Adrenal gland (tissue), 12 donors: Measurements from ENCODE around the gene HDAC4. TPM values are rescaled to one million over a fixed set of nuclear protein-coding genes. Genes with fewer than 3 reads are reported as not detected.

Experiments used
- DNase-seq, 7 donors: peaks; one replicate each; pipeline ENCODE4 v3.0.0-alpha.2; 2019 to 2020
- H3K27ac ChIP-seq, 5 donors: fragments of 200-600 bp; sonication (generic) in 4 of 5; 1 replicate in 3 of 5; 2 replicates in 2 of 5; pipeline versions ENCODE4 v1.5.1 to v1.8.0; 2016 to 2020; ENCODE audit warnings: mild to moderate bottlenecking in 1 of 5
- H3K27me3 ChIP-seq: fragments of 200-600 bp; 2 replicates; pipeline ENCODE4 v1.8.0; 2021
- H3K36me3 ChIP-seq, 2 donors: fragments of 200-600 bp; replicated peaks in 1 of 2; 1 replicate in 1 of 2; 2 replicates in 1 of 2; pipeline versions ENCODE4 v1.5.1 to v1.8.0; 2018 to 2022
- H3K4me1 ChIP-seq, 2 donors: fragments of 200-600 bp; replicated peaks in 1 of 2; 1 replicate in 1 of 2; 2 replicates in 1 of 2; pipeline versions ENCODE4 v1.5.1 to v1.8.0; 2018 to 2021
- H3K4me3 ChIP-seq, 4 donors: fragments of 200-600 bp; sonication (generic) in 3 of 4; one replicate each; pipeline ENCODE4 v1.5.1; 2016 to 2018
- H3K9me3 ChIP-seq, 3 donors: fragments of 200-600 bp; sonication (generic) in 1 of 3; replicated peaks in 1 of 3; 1 replicate in 2 of 3; 2 replicates in 1 of 3; pipeline versions ENCODE4 v1.5.1 to v1.8.0; 2016 to 2021
- POLR2A ChIP-seq, 2 donors: fragments of 450-650 bp; IDR thresholded peaks; one replicate each; pipeline ENCODE4 v1.6.1; 2017; ENCODE audit warnings: antibody characterized with exemption in 2 of 2, mild to moderate bottlenecking in 2 of 2, moderate library complexity in 1 of 2
- WGBS, 4 donors: extraction: QIAGEN DNeasy Blood & Tissue Kit in 2 of 4; methylation state at CpG; one replicate each; pipeline versions ENCODE4 v1.1.5 to v1.1.7; 2013 to 2017; 5-methylcytosine and 5-hydroxymethylcytosine counted together
- intact Hi-C, 2 donors: fragments of 100-400 bp; cut with DNase I; formaldehyde crosslinking; loops; one replicate each; pipeline versions ENCODE4 v1.14.1 to v1.15.0; 2022 to 2023
- polyA plus RNA-seq, 3 donors: library from polyadenylated mRNA; stranded (reverse); fragments of 200-250 nt in 2 of 3; fragments of 350-450 nt in 1 of 3; fragmentation: Illumina TruSeq in 1 of 3; extraction: RNeasy Lipid Tissue Mini Kit (QIAGEN cat#74804) in 1 of 3; gene quantifications; one replicate each; pipeline ENCODE4 v1.2.3, GENCODE V29; 2013 to 2014
- total RNA-seq, 9 donors: library from RNA; depleted of rRNA in 4 of 9; stranded (reverse); fragments of >200 nt in 4 of 9; fragments of 120-200 nt in 1 of 9; fragmentation: NEBNext Ultra II Directional in 1 of 9; extraction: Animal tissue kit (Norgen Biotek cat#: 25700) in 1 of 9; gene quantifications; one replicate each; pipeline versions ENCODE4 v1.1.0 to v1.2.4, GENCODE V29; 2013 to 2023
- TF ChIP-seq, protein P1 (sequence below), 6 experiments: fragments of 450-650 bp in 4 of 6; fragments of 200-600 bp in 2 of 6; sonication (generic) in 1 of 6; IDR thresholded peaks; 1 replicate in 5 of 6; 2 replicates in 1 of 6; pipeline versions ENCODE4 v1.5.1 to v1.8.0; 2016 to 2021; ENCODE audit warnings: antibody characterized with exemption in 6 of 6, mild to moderate bottlenecking in 2 of 6, moderate library complexity in 1 of 6
- donor health status: healthy with polysubstance abuse.
- donor health status: Bipolar disorder and iron deficiency.
- donor health status: DM: yes; HTN: yes; CAD: no.
- donor health status: DM: no; HTN: no; CAD: no.
- donor health status: DM: no; HTN: no; CAD: no.
- donor health status: DM: yes; HTN: yes; CAD: no.

The HDAC4 gene
- total and polyA plus RNA-seq, 12 donors: 8.3 to 88.9 (median 28.7) TPM

DNA sequence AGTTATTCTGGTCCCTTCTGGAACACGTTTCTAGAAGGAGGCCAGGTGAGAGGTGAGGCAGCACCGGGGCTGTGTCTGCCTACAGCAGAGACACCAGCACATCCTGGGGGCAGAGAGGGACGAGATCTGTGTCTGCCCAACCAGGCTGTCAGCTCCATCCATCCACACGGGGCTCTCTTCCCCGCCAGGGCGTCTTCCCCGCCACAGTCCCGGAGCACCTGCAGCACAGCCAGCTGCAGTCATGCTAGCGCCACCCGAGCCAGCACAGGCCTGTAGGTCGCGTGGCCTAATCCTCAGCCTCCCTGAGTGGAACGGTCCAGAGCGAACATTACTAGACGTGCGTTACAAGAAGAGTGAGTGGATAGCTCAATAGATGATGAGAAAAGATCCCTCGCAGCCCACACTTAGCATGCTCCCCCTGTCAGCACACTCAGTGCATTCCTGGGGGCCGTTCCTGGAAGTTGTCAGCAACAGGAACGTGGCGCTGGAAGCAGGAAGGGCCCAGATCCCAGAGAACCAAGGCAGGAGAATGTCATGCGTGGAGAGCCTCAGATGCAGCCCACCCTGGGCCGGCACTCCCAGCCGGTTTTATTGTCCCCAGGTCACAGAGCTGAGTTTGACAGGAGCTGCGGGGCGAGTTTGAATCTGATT, 374.0 kb downstream of the HDAC4 start:
- Histone ChIP-seq H3K4me1 (no peaks in the 10 kb centered on the region), H3K9me3 (no peaks in the 10 kb centered on the region), H3K27me3 (no peaks in the 10 kb centered on the region), H3K27ac (no peak overlapping the region), H3K4me3 (no peak overlapping the region), H3K36me3 (no peaks in the 10 kb centered on the region)
- 76 to 82% (median 79%) methylated on average over 22 to 25 of the region's 25 CpGs for WGBS, 4 donors
- DNase-seq: no peak
- TF ChIP-seq, protein P1, sequence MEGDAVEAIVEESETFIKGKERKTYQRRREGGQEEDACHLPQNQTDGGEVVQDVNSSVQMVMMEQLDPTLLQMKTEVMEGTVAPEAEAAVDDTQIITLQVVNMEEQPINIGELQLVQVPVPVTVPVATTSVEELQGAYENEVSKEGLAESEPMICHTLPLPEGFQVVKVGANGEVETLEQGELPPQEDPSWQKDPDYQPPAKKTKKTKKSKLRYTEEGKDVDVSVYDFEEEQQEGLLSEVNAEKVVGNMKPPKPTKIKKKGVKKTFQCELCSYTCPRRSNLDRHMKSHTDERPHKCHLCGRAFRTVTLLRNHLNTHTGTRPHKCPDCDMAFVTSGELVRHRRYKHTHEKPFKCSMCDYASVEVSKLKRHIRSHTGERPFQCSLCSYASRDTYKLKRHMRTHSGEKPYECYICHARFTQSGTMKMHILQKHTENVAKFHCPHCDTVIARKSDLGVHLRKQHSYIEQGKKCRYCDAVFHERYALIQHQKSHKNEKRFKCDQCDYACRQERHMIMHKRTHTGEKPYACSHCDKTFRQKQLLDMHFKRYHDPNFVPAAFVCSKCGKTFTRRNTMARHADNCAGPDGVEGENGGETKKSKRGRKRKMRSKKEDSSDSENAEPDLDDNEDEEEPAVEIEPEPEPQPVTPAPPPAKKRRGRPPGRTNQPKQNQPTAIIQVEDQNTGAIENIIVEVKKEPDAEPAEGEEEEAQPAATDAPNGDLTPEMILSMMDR (IDR thresholded peaks at IDR 0.05): no peak
- TF ChIP-seq POLR2A (IDR thresholded peaks at IDR 0.05): no peak
- intact Hi-C loops: no loop called here

- intact Hi-C loops: no loop called here
- no peak overlapping the region for H3K27ac ChIP-seq
- no peak overlapping the region for H3K4me3 ChIP-seq
- TF ChIP-seq, protein P1 (IDR thresholded peaks at IDR 0.05): no peak
- H3K4me1 ChIP-seq: no peaks in the 10 kb centered on the region
- 66 to 72% (median 69%) methylated on average over 7 to 14 of the region's 14 CpGs for WGBS, 4 donors
- no peaks in the 10 kb centered on the region for H3K9me3 ChIP-seq
- no peaks in the 10 kb centered on the region for H3K27me3 ChIP-seq
- H3K36me3 ChIP-seq: no peaks in the 10 kb centered on the region
- no peak for DNase-seq
Measured at GRCh38 chr2:239025951-239026461, 374.8 kb downstream of the HDAC4 start.

- 73 to 78% (median 77%) methylated on average over 8 to 20 of the region's 20 CpGs for WGBS, 4 donors
- Histone ChIP-seq H3K9me3 (no peaks in the 10 kb centered on the region), H3K4me3 (no peak overlapping the region), H3K36me3 (no peaks in the 10 kb centered on the region), H3K27me3 (no peaks in the 10 kb centered on the region), H3K4me1 (no peaks in the 10 kb centered on the region), H3K27ac (no peak overlapping the region)
- TF ChIP-seq POLR2A (IDR thresholded peaks at IDR 0.05): no peak
- TF ChIP-seq, protein P1 (IDR thresholded peaks at IDR 0.05): no peak
- DNase-seq: no peak
- intact Hi-C loops: no loop called here
Measured at GRCh38 chr2:239025096-239025801, 375.6 kb downstream of the HDAC4 start.

DNA sequence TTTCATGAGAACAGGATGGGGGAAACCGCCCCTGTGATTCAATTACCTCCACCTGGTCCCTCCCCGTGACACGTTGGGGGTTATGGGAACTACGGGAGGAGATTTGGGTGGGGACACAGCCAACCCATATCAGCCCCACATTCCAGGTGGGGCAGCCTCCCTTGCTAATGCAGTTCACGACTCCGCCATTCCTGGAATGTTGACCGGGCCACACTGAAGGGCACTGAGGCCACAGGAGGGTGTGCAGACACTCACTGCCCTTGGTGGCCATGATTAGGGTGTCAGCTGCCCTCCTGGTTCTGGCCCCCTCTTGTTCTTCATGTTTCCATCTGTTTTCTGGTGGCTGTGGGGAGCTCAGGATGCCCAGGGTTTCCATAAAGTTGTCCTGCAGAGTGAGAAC, 376.6 kb downstream of the HDAC4 start:
- Histone ChIP-seq H3K36me3 (no peaks in the 10 kb centered on the region), H3K9me3 (no peaks in the 10 kb centered on the region), H3K27ac (peak overlapping the region in 1 of 5 donors; percentile 47), H3K4me1 (no peaks in the 10 kb centered on the region), H3K4me3 (no peak overlapping the region), H3K27me3 (no peaks in the 10 kb centered on the region)
- no peak for TF ChIP-seq POLR2A (IDR thresholded peaks at IDR 0.05)
- TF ChIP-seq, protein P1 (IDR thresholded peaks at IDR 0.05): no peak
- 87 to 94% (median 90%) methylated on average over 7 of the region's 7 CpGs for WGBS, 4 donors
- DNase-seq: no peak
- intact Hi-C loops: no loop called here
